HG03025 (cell line): ENCODE measurements around the gene OR4S2.

Experiments used
- ATAC-seq: cut with Tn5 transposase; IDR thresholded peaks from one replicate; pipeline ENCODE4 v1.9.1; 2021; ENCODE audit warnings: mild to moderate bottlenecking, moderate library complexity; ENCODE audit not compliant: unreplicated experiment, low FRiP score

OR4S2 gene

GRCh38 chr11:55648027-55648426 lies at the start of gene OR4S2:
TSS of gene OR4S2 (plus strand) at chr11:55648327. CDS start at chr11:55650904, 2,577 bp downstream.
- no peak for ATAC-seq

GRCh38 chr11:55607545-55607944 lies 40.6 kb upstream of the OR4S2 start, which contains the start of gene OR4C11:
TSS of gene OR4C11 (minus strand) at chr11:55607645. CDS start at chr11:55604373, 3,272 bp downstream.
- no peak for ATAC-seq

GRCh38 chr11:55624531-55624930 lies 23.6 kb upstream of the OR4S2 start:
- ATAC-seq, result no peak

- ATAC-seq, result no peak
Observed at GRCh38 chr11:55634813-55635212, 13.3 kb upstream of the OR4S2 start, which contains the start of gene OR4P4. TSS of gene OR4P4 (plus strand) at chr11:55635113.

- no peak for ATAC-seq
Observed at GRCh38 chr11:55652560-55652959, 4.4 kb downstream of the OR4S2 start.

- ATAC-seq, result no peak
Observed at GRCh38 chr11:55655096-55655495, 7.0 kb downstream of the OR4S2 start.

- peak; percentile 98 for ATAC-seq
Observed at GRCh38 chr11:55658031-55658573, 10.0 kb downstream of the OR4S2 start.

GRCh38 chr11:55658608-55659007 lies 10.5 kb downstream of the OR4S2 start:
- peak; percentile 25 for ATAC-seq

- no peak for ATAC-seq
Observed at GRCh38 chr11:55661901-55662300, 13.8 kb downstream of the OR4S2 start, which contains the start of gene OR4C6. TSS of gene OR4C6 (plus strand) at chr11:55662201. CDS start at chr11:55665167, 2,966 bp downstream.

GRCh38 chr11:55669376-55669775 lies 21.2 kb downstream of the OR4S2 start:
- no peak for ATAC-seq

- ATAC-seq, result no peak
Observed at GRCh38 chr11:55673860-55674259, 25.7 kb downstream of the OR4S2 start.

GRCh38 chr11:55697817-55698216 lies 49.7 kb downstream of the OR4S2 start:
- ATAC-seq, result peak; percentile 80

- no peak for ATAC-seq
Observed at GRCh38 chr11:55701429-55701828, 53.3 kb downstream of the OR4S2 start.
